Esophagus muscularis mucosa (tissue), 4 donors: ENCODE results near the gene PRSS33. TPM values are rescaled to one million over a fixed set of nuclear protein-coding genes. Genes with fewer than 3 reads are reported as not detected.

Source experiments
- DNase-seq: peaks from one replicate; pipeline ENCODE4 v3.0.0-alpha.2; 2017; ENCODE audit errors: extremely low spot score
- H3K27ac ChIP-seq, 4 donors: fragments of 200-600 bp; sonication (generic); replicated peaks in 1 of 4; 1 replicate in 3 of 4; 2 replicates in 1 of 4; pipeline ENCODE4 v1.5.1; 2016 to 2019; ENCODE audit warnings: mild to moderate bottlenecking in 1 of 4
- H3K27me3 ChIP-seq, 4 donors: fragments of 200-600 bp; sonication (generic); one replicate each; pipeline versions ENCODE4 v1.5.1 to v1.6.0; 2016 to 2019
- H3K36me3 ChIP-seq, 4 donors: fragments of 200-600 bp; sonication (generic); one replicate each; pipeline ENCODE4 v1.5.1; 2016 to 2019
- H3K4me1 ChIP-seq, 4 donors: fragments of 200-600 bp; sonication (generic); one replicate each; pipeline ENCODE4 v1.5.1; 2016 to 2019
- H3K4me3 ChIP-seq, 4 donors: fragments of 200-600 bp; sonication (generic); 1 replicate in 2 of 4; 2 replicates in 2 of 4; pipeline ENCODE4 v1.5.1; 2016 to 2019; ENCODE audit warnings: mild to moderate bottlenecking in 4 of 4, moderate library complexity in 1 of 4
- H3K9me3 ChIP-seq, 4 donors: fragments of 200-600 bp; sonication (generic); 1 replicate in 3 of 4; 2 replicates in 1 of 4; pipeline ENCODE4 v1.5.1; 2016 to 2019
- EP300 ChIP-seq: sonication (generic); formaldehyde crosslinking; IDR thresholded peaks from one replicate; pipeline ENCODE4 v1.6.1; 2017; ENCODE audit warnings: antibody characterized with exemption
- POLR2A ChIP-seq: fragments of 450-650 bp; IDR thresholded peaks from one replicate; pipeline ENCODE4 v1.6.1; 2017; ENCODE audit warnings: antibody characterized with exemption, moderate library complexity, mild to moderate bottlenecking, low read depth
- POLR2AphosphoS5 ChIP-seq, 2 donors: sonication (generic); formaldehyde crosslinking; IDR thresholded peaks; one replicate each; pipeline ENCODE4 v1.6.1; 2017; ENCODE audit warnings: antibody characterized with exemption in 2 of 2
- WGBS: methylation state at CpG from one replicate; pipeline ENCODE4 v1.1.5; 2018; 5-methylcytosine and 5-hydroxymethylcytosine counted together
- intact Hi-C: fragments of 100-400 bp; cut with DNase I; formaldehyde crosslinking; loops from one replicate; pipeline ENCODE4 v1.15.1; 2023
- total RNA-seq, 4 donors: library from RNA; depleted of rRNA; stranded (reverse); fragments of >200 nt; gene quantifications; one replicate each; pipeline versions ENCODE4 v1.1.0 to v1.2.1, GENCODE V29; 2016
- TF ChIP-seq, protein P1 (sequence below), 3 experiments: fragments of 200-600 bp in 2 of 3; fragments of 450-650 bp in 1 of 3; sonication (generic) in 2 of 3; IDR thresholded peaks; one replicate each; pipeline ENCODE4 v1.5.1; 2017 to 2019; ENCODE audit warnings: antibody characterized with exemption in 3 of 3, mild to moderate bottlenecking in 2 of 3, moderate library complexity in 1 of 3

The PRSS33 gene
- total RNA-seq, 4 donors from 2014 or later, result not detected

DNA sequence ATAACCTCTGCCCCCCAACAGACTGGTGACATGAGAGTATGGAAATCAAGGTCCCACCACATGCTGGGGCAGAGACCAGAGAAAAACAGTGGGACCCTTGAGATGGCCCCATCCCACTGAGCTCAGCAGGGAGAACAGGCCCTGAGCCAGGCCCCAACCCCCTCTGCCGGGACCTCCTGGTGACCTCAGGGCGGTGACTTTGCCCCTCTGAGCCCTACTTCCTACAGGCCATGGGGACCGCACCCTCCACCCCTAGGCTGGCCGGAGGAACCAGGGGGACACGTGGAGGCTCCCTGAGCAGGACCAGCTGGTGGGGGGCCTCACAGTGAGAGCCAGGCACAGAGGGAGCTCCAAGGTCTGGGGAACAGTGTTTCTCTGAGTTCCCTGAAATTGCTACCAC is 48.7 kb downstream of the PRSS33 start:
- H3K36me3 ChIP-seq, result no peaks in the 10 kb centered on the region
- H3K9me3 ChIP-seq, result no peaks in the 10 kb centered on the region
- intact Hi-C loops, result no loop called here
- H3K4me3 ChIP-seq, result no peak overlapping the region
- H3K27ac ChIP-seq, result no peak overlapping the region
- DNase-seq, result no peak
- peaks cover 0 to 72% (median 0%) of the 10 kb centered on the region in 4 donors for H3K27me3 ChIP-seq
- WGBS, result no CpG with 5 or more reads among the region's 5 CpGs
- no peaks in the 10 kb centered on the region for H3K4me1 ChIP-seq
- TF ChIP-seq EP300 (no peak), POLR2A (no peak), POLR2AphosphoS5 (IDR thresholded peaks at IDR 0.05) (no peak)
- TF ChIP-seq, protein P1, sequence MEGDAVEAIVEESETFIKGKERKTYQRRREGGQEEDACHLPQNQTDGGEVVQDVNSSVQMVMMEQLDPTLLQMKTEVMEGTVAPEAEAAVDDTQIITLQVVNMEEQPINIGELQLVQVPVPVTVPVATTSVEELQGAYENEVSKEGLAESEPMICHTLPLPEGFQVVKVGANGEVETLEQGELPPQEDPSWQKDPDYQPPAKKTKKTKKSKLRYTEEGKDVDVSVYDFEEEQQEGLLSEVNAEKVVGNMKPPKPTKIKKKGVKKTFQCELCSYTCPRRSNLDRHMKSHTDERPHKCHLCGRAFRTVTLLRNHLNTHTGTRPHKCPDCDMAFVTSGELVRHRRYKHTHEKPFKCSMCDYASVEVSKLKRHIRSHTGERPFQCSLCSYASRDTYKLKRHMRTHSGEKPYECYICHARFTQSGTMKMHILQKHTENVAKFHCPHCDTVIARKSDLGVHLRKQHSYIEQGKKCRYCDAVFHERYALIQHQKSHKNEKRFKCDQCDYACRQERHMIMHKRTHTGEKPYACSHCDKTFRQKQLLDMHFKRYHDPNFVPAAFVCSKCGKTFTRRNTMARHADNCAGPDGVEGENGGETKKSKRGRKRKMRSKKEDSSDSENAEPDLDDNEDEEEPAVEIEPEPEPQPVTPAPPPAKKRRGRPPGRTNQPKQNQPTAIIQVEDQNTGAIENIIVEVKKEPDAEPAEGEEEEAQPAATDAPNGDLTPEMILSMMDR (IDR thresholded peaks at IDR 0.05), result no peak

GRCh38 chr16:2737895-2738418 is 49.4 kb downstream of the PRSS33 start:
- intact Hi-C loops, result no loop called here
- 77% methylated on average over 5 of the region's 7 CpGs for WGBS
- no peaks in the 10 kb centered on the region for H3K9me3 ChIP-seq
- H3K27ac ChIP-seq, result no peak overlapping the region
- peaks cover 0 to 72% (median 0%) of the 10 kb centered on the region in 4 donors for H3K27me3 ChIP-seq
- TF ChIP-seq EP300 (no peak), POLR2A (no peak), POLR2AphosphoS5 (IDR thresholded peaks at IDR 0.05) (no peak)
- TF ChIP-seq, protein P1 (IDR thresholded peaks at IDR 0.05), result no peak
- H3K4me3 ChIP-seq, result no peak overlapping the region
- no peaks in the 10 kb centered on the region for H3K36me3 ChIP-seq
- H3K4me1 ChIP-seq, result no peaks in the 10 kb centered on the region
- DNase-seq, result no peak

DNA sequence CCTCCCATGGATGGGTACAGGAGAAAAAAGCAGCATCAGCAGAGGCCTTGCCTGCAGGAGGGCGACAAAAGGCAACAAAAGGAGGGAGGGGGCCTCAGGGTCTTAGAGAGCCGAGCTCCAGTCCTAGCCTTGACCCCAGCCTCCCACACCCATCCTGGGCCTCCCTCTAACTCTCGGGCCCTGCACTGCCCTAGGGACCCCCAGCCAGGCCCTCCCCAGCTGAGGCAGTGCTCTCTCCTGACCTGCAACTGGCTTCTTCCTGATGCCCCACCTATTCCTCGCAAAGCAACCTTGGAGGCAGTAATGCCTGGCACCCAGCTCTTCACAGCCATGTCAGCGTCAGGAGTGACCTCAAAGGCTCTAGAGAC is 50.1 kb downstream of the PRSS33 start:
- Histone ChIP-seq H3K9me3 (no peaks in the 10 kb centered on the region), H3K4me3 (no peak overlapping the region), H3K27me3 (peaks cover 0 to 64% (median 0%) of the 10 kb centered on the region in 4 donors), H3K4me1 (no peaks in the 10 kb centered on the region), H3K27ac (no peak overlapping the region), H3K36me3 (no peaks in the 10 kb centered on the region)
- no peak for DNase-seq
- intact Hi-C loops, result no loop called here
- WGBS, result 84% methylated on average over 4 of the region's 5 CpGs
- no peak for TF ChIP-seq POLR2A
- TF ChIP-seq, protein P1 (IDR thresholded peaks at IDR 0.05), result no peak
- no peak for TF ChIP-seq EP300
- TF ChIP-seq POLR2AphosphoS5 (IDR thresholded peaks at IDR 0.05), result no peak

DNA sequence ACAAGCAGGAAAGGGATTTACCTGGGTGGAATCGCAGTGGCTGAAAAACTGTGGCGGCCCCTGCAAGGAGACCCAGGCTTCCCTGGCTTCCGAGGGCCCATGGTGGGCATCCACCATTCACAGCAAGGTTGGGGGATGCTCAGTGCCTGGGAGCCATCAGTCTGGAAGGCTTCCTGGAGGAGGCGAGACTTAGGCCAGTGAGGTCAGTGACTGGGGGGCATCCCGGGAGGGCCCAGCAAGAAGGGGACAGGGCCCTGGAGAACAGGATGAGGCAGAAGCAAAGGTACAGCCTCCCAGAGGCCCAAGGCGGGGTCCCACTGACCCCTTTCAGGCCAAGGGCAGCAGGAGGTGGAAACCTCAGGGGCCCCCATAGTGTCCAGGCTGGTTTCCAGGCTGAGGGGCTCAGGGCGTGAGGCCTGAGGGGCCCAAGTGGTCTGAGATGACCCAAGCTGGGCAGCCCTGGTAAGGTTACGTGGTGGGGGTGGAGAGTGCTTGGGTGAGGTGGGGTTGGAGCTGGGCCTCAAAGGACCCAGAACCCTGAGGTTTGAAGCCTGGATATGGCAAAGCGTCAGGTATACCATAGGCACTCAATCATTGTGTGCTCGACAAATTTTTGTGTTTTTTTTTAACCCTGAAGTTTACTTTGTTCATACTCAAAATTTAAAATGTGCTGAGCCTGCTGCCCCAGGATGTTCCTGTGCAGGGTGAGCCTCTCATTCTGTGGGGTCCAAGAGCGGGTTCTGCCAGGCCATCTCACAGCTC is 50.7 kb downstream of the PRSS33 start:
- Histone ChIP-seq H3K4me1 (no peaks in the 10 kb centered on the region), H3K4me3 (no peak overlapping the region), H3K9me3 (no peaks in the 10 kb centered on the region), H3K27me3 (peaks cover 0 to 64% (median 0%) of the 10 kb centered on the region in 4 donors), H3K36me3 (no peaks in the 10 kb centered on the region), H3K27ac (no peak overlapping the region)
- intact Hi-C loops, result no loop called here
- 88% methylated on average over 9 of the region's 11 CpGs for WGBS
- no peak for DNase-seq
- TF ChIP-seq EP300, result no peak
- TF ChIP-seq, protein P1 (IDR thresholded peaks at IDR 0.05), result no peak
- no peak for TF ChIP-seq POLR2AphosphoS5 (IDR thresholded peaks at IDR 0.05)
- TF ChIP-seq POLR2A, result no peak
